ENCODE data around the gene THADA.

- TF ChIP-seq CTCF (IDR thresholded peaks at IDR 0.05) (no peak), EP300 (IDR thresholded peaks at IDR 0.05) (no peak)
These were observed 366.8 kb downstream of the THADA start for GRCh38 chr2:43228756-43229659.
